ENCODE data around the gene TP73.
A peak's percentile ranks its signal among the peaks of the same experiment; 100 is the strongest.

Gene TP73

DNA sequence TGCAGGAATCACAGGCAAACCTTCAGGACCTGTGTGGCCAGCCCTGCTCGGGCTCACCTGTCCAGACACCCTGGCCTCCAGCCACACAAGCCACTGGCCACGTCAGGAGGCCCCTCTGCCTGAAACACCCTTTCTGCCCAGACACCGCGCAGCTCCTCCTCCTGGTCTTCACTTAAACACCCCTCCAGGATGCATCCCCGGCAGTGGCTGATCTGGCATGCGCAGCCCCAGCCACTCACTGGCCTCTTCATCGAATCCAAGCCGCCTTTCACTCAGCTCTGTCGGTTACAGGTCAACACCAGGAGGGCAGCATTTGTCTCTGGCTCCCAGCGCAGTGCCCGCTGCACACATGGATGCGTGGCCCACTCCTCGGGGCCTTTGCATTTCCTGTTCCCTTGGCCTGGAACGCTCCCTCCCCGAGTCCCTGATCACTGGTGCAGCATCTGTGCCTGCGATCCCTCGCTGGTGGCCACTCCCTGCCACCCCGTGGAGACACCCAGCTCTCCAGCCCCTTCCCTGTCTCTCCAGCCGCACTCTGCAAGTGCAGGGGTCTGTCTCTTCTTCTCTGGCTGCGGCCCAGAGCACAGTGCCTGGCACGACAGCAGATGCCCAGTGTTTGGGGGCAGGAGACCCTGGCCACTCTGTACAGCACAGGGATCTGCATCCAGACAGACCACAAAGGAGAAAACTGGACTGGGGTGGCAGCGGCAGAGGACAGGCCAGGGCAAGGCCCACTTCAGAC, 18.1 kb upstream of the TP73 start:
- DNase-seq (ENCODE audit: low spot score): no peak

DNA sequence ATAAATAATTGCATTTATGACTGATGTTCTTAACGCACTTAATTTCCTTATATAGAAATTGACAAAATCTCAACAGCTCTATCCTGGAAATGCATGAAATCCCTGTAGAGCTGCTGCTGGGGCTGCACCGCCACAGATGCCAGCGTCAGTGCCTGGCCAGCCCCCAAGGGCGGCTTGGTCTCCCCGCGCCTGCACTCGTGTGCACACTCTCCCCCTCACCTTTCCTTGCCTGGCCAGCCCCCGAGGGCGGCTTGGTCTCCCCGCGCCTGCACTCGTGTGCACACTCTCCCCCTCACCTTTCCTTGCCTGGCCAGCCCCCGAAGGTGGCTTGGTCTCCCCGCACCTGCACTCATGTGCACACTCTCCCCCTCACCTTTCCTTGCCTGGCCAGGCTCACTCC, 16.2 kb upstream of the TP73 start:
- DNase-seq (ENCODE audit: low spot score): no peak

DNA sequence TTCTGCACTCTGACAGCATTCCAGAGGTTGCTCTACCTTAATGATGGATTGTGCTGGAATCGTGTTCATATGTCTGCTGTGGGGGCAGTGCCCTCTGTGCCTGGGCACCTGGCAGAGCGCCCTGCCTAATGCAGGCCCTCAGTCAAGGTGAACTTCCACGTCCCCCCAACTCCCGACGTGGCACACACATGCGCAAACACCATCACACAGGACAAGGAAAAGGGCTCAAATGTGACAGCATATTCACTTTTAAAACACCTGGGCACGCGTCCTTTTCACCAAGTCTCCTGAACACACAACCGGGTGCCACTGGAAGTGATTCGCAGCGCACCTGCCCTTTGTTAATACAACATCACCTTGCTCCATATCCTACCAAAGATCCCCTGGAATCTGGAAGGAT, 15.8 kb upstream of the TP73 start:
- DNase-seq (ENCODE audit: low spot score): no peak

DNA sequence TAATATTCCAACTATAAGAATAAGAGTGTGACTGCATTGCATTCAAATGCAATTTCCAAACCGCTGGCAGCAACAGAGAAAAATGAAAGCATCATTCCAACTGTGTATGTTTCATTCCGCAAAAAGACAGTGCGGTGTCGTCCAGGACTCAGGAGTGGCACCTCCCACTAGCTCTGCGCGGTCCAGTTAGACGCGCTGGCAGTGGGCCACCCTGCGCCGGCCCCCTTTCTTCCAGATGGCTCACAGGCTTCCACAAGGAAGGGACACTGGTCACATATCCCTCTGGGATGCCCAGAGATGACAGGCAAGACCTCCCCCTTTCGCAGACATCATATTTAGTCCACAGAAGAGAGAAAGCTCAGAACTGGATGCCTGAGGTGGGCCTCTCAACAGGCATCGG, 14.3 kb upstream of the TP73 start:
- no peak for DNase-seq (ENCODE audit: low spot score)

DNA sequence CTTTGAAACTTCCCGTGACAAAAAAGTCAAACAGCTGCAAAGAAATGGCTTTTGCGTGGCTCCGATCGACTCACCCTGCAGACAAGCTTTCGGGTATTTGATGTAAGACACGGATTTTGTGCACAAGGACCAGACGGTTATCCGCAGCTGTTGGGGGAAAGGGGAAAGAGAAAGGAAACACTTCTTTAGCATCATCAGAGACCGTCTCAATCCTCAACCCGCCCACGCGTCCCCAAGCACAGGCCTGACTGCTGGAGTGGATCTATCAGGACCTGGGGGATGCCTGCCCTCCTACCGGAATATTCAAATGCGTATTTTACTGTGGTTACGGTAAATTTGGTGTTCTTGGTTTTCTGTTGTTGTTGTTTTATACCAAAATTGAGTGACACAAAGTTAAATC, 13.6 kb upstream of the TP73 start:
- DNase-seq (ENCODE audit: low spot score): no peak

DNA sequence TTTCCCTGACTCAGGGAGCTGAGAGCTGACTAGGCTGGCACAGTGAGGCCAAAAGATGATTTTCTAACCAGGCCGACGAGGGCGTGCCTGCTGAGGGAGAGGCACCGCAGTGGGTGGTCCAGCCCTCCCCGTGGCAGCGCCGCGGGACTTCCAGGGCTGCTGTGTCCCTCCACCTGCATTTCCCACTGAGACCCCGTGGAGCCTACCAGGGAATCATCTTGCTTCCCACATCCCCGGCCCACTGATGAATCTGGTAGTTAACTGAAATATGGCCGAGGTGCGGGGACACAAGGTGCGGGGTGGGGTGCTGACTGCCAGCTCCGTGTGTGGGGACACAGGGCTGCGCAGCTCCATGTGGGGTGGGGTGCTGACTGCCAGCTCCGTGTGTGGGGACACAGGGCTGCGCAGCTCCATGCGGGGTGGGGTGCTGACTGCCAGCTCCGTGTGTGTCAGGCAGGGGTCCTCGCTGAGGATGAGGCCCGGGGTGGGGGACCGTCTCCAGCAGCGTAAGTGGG, 12.9 kb upstream of the TP73 start:
- no peak for DNase-seq (ENCODE audit: low spot score)

DNA sequence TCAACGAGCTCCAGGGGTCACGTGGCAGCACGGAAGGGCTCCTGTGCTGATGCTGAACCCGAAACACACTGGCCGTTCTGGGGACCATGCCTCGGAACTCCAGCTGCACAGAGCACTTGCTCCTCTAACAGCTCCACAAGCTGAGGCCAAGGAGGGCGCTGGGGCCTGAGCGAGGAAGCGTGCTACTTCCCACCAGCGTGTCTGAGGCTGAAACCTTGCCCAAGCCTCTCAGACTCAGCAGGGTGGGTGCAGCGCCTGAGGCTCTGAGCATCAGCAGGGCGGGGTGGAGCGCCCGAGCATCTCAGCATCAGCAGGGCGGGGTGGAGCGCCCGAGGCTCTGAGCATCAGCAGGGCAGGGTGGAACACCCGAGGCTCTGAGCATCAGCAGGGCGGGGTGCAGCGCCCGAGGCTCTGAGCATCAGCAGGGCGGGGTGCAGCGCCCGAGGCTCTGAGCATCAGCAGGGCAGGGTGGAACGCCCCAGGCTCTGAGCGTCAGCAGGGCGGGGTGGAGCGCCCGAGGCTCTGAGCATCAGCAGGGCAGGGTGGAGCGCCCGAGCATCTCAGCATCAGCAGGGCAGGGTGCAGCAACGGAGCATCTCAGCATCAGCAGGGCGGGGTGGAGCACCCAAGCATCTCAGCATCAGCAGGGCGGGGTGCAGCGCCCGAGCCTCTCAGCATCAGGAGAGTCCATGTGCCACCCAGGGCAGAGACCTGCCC, 12.0 kb upstream of the TP73 start:
- no peak for DNase-seq (ENCODE audit: low spot score)

DNA sequence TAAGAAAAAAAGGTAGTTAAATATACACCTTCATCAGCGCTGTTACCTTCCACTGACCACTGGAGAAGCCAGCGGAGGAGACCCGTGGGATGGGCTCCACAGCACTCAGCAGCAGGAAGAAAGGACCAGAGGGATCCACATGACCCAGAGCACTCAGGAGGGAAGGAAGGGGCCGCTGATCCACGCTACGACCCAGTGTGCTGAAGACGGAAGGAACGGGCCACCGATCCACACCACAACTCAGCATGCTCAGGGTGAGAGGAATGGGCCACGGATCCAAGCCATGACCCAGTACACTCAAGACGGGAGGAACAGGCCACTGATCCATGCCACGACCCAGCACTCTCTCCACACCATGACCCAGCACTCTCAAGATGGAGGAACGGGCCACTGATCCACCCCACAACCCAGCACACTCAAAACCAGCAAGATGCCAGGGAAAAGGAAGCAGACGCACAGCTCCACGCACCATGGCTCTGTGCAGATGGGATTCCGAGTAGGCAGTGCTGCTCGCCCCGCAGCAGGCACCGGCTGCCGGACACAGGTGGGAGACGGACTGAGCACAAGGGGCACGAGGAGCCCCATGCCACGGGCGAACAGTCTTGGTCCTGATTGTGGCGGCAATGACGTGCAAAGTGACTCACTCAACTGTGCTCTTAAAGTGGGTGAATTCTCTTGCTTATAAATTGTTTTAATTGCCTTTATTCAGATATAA, 11.1 kb upstream of the TP73 start:
- no peak for DNase-seq (ENCODE audit: low spot score)

DNA sequence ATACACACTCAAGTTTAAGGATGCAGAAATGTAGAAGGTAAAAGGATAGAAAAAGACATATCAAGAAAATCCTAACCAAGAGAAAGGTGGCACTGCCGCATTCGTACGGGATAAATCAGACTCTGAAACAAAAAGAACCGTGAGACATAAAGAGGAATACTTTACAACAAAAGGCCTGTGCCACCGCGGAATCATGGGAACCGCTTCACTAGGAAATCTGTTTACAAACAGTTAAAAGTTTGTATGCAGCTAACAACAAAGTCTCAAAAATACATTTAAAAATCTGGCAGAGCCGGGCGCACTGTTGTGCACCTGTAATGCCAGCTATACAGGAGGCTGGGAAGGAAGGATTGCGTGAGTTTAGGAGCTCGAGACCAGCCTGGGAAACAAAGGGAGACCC, 10.5 kb upstream of the TP73 start:
- DNase-seq (ENCODE audit: low spot score): no peak

DNA sequence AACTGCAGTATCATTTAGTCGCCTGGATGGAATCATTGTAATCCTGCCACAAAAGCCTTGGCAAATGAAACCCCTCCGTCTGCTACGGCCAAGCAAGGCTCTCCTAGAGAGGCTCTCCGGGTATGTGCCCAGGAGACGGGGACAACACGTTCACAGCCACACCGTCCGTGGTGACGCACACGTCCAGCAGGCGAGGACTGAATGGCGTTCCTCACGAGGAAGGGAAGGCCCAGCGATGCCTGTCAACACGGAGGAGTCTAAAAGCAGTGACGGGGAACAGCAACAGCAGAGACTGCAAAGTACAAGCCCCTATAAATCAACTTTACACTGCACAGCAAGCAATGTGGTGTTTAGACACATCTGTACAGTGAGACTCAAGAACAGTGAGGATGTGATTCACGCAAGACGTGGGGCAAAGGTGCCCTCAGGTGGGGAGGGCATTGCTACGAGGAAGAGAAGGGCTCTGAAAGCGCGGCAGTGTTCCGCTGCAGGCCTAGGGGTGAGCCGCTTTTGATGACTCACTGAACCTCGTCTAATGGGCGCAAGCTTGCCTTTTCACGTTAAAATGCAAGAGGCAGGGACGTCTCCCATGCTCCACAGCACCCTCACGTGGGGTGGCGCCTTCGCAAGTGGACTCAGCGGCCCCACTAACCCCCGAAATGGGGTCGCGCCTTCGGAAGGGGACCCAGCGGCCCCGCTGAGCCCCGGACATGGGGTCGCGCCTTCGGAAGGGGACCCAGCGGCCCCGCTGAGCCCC, 9.2 kb upstream of the TP73 start:
- DNase-seq (ENCODE audit: low spot score): no peak

DNA sequence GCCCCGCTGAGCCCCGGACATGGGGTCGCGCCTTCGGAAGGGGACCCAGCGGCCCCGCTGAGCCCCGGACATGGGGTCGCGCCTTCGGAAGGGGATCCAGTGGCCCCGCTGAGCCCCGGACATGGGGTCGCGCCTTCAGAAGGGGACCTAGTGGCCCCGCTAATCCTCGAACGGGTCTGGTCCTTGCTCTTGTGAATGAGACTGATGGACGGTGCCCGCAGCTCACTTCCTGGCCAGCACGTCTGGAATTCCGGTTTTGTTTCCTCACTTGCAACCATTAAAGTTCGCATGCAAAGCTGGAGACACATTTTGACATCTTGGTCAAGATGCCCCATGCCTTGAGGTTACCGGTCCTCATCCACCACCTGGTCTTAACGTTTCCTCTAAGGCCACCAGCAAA, 8.0 kb upstream of the TP73 start:
- DNase-seq (ENCODE audit: low spot score): no peak

DNA sequence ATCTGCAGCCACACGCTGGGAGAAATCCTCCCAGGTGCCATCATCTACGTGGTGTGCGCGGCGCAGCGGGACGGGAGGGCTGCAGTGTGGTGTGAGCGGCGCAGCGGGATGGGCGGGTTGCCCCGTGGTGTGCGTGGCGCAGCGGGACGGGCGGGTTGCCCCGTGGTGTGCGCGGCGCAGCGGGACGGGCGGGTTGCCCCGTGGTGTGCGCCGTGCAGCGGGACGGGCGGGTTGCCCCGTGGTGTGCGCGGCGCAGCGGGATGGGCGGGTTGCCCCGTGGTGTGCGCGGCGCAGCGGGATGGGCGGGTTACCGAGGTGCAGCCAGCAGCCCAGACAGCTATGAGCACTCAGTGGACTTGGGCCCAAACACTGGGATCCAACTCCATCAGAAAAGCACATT, 7.1 kb upstream of the TP73 start:
- no peak for DNase-seq (ENCODE audit: low spot score)

DNA sequence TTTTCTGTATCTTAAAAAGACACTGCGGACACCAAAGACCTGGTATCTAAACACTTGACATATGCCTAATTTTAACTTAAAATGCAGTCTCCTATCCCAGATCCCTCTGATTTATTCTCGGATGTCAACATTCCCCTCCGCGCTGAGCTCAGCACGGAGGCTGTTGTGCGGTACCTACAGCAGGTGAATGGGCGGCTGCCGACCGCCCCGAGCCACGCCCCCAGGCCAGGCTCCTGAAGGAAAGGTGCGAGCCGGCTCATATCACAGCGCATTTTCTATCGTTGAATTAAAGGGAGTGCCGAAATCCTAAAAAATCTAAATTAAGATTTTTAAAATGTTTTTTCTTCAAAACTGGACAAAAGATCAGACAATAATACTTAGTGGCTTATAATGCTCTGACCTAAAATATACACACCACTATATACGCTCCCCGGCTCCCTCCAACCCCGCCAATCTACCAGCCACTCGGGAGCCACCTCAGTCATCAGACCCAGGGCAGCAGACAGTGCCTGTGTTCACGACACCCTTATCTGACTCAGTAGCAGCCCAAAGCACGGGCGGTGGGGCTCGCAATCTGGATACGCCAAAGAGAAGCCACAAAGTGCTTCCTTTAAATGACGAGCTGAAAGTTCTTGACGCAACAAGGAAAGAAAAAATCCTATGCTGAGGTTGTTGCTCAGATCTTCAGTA, 6.5 kb upstream of the TP73 start:
- DNase-seq (ENCODE audit: low spot score): no peak

DNA sequence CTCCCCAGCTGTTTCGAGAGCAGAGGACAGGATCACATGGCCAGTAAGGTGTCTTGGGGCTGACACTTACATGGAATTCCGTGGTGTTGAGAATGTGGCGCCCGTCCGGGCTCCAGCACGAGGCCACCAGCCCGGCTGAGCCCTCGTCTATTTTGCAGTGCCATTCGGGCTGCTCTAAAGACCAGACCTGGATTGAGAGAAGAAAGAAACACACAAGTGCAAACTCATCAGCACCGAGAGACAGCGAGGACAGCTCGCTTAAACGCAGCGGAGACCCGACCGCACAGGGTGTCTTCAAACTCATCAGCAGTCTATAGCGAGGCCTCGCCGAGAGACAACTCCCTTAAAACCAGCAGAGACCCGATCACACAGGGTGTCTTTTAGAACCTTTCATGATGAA, 5.7 kb upstream of the TP73 start:
- no peak for DNase-seq (ENCODE audit: low spot score)

DNA sequence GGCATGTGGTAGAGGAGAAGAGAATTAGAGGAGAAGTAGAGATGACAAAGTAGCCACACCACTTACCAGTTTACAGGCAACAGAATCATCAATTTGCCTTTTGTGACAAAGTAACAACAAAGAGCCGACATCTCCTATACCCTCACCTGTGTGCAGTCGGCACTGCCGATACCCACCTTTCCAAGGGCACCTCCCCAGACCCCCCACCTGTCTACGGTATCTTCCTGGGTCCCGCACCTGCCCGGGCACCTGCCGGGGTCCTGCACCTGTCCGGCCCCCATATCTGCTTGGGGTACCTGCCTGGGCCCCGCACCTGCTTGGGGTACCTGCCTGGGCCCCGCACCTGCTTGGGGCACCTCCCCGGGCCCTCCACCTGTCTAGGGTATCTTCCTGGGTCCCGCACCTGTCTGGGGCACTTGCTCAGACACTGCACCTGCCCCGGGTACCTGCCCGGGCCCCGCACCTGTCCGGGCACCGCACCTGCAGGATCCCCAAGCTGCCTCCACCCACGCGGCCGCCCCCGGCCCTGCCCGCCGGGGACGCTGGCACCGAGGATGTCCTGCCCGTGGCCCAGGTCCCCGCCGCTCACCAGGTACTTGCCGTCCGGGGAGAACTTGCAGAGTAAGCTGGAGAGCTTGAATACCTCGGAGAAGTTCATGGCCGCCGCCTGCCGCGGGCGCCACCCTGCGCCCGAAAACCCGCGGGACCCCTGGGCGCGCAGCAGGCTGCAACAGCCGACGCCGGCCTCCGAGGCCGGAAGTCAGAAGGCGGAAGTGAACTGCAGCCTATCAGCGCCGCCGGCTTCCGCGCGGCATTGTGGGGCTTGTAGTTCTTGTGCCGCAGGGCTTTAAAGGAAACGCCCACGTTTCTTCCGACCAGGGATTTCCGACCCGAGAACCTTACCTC, 2.7 kb upstream of the TP73 start, which contains the start of gene WRAP73:
TSS of gene WRAP73 (minus strand) at position 762 of the 906 bp plus-strand sequence. CDS start at position 658, 104 bp downstream.
- DNase-seq (ENCODE audit: low spot score): peak; percentile 99

DNA sequence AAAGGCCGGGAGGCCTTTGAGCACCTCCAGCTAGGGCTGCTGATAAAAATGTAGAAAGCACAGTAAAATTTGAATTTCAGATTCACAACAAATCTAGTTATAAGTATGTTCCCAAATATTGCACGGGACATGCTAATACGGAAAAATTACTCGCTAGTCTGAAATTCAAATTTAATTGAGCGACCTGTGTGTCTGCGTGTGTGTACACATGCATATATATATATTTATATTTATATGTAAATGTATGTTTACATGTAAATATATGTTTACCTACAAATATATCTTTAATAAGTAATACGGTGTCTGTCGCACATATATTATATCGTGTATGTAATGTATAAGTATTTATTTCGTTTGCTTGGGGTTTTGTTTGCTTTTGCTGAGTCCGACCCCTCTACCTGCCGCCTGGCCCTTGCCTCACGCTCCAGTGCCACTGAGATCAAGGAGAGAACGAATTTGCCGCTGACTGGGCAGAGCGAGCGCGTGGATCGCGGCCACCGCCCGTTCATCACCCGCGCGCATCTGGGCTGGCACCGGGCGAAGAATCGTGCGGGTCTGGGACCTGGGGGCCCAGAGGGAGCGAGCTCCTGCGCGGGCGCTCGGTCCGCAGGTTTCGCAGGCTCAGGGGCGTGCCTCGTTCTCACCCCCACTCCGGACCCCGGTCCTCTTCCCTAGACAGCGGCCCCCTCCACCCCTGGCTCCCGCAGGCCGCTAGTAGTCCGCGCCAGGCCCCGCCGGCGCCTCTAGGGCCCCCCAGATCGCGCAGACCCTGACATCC, 1.9 kb upstream of the TP73 start:
- DNase-seq (ENCODE audit: low spot score): no peak

DNA sequence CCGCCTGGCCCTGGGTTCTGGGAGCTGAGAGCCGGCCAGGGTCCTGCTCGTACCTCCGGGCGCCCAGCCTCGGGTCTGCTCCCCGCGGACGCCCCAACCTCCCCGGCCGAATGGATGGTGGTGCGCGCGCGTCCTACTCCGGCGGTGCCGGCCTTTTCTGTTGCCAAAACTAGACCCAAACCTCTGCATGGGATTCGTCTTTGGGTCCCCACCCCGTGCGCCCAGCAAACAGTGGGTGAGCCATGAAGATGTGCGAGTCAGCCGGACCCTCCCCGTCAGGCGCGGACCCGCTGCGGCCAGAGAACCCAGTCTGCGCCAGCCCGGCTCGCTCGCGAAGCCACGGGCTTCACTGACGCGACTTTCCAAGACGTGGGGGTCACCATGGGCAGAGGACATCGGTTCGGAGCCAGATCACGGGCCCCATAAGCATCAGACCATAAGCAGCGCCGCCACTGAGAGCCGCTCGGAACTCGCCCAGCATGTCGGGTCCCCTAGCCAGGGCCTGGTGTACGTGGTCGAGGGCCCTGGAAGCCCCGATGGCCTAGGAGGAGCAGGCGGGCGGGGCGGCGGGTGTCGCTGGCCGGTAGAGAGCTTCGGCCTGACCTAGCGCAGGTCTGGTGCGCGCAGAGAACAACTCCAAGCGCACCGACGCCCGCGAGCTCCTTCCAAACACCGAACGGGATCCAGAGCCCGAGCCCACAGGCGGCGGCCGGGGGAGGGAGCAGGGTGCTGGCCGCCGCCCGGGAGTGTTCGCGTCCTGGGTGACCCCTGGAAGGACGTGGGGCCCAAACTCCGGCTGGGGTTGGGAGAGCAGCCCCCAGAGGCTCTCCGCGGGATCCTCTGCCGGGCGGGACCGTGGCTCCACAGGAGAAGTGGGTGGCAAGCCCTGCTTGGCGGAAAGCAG, 1.0 kb upstream of the TP73 start:
- DNase-seq (ENCODE audit: low spot score): no peak

DNA sequence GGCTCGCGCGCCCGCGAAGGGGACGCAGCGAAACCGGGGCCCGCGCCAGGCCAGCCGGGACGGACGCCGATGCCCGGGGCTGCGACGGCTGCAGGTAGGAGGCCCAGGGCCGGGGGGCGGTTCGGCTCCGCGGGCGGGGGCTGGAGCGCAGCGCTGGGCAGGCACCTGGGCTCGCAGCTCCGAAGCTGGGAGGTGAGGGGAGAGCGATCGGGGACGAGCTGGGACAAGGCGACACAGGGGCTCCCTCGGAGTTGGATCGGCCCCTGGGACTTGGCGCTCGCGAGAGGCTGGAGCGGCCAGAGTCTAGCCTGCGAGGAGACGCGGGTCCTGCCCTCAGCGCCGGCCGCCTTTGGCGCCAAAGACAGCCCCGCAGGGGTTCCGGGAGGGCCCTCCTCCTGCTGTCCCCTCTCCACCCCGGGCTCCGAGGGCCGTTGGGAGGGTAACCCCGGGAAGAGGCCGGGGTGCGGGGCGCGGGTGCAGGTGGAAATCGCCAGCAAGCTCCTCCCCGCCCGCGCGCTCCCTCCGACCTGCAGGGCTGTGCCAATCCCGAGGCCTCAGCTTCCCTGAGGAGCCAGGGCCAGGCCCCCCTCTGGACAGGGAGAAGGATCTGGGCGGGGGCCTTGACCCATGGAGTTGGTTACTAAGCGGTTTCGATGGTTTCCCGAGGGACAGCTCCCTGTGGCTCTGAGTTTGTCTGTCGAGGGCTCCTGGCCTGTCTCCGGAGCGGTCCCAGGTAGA, 401 bp downstream of the TP73 start:
- no peak for DNase-seq (ENCODE audit: low spot score)
